HEK293 (cell line): ENCODE data around the gene NRF1.

ENCODE experiments used
- CTCF ChIP-seq: fragments of 450-650 bp; formaldehyde crosslinking; IDR thresholded peaks from 2 replicates; pipeline ENCODE4 v1.5.1; 2016; ENCODE audit warnings: missing biosample characterization, missing genetic modification characterization
- PRDM10 ChIP-seq: fragments of 450-650 bp; formaldehyde crosslinking; IDR thresholded peaks from 2 replicates; pipeline ENCODE4 v1.5.1; 2016; ENCODE audit warnings: missing biosample characterization, missing genetic modification characterization
- SCRT1 ChIP-seq: fragments of 450-650 bp; formaldehyde crosslinking; IDR thresholded peaks from 2 replicates; pipeline ENCODE4 v1.5.1; 2016; ENCODE audit warnings: missing biosample characterization, missing genetic modification characterization, borderline replicate concordance
- TCF7L2 ChIP-seq: IDR thresholded peaks from 2 replicates; pipeline ENCODE4 v1.6.1; 2011; ENCODE audit warnings: low read depth, mild to moderate bottlenecking, inconsistent platforms, low read length, moderate library complexity, borderline replicate concordance
- ZBTB7A ChIP-seq: fragments of 450-650 bp; formaldehyde crosslinking; IDR thresholded peaks from 2 replicates; pipeline ENCODE4 v1.5.1; 2016; ENCODE audit warnings: low read depth, missing biosample characterization, missing genetic modification characterization
- ZFP37 ChIP-seq: fragments of 450-650 bp; formaldehyde crosslinking; IDR thresholded peaks from 2 replicates; pipeline ENCODE4 v1.5.1; 2016; ENCODE audit warnings: missing biosample characterization, missing genetic modification characterization
- ZNF16 ChIP-seq: fragments of 450-650 bp; formaldehyde crosslinking; IDR thresholded peaks from 2 replicates; pipeline ENCODE4 v1.5.1; 2016; ENCODE audit warnings: low read depth, missing biosample characterization, missing genetic modification characterization
- ZNF169 ChIP-seq: fragments of 450-650 bp; formaldehyde crosslinking; IDR thresholded peaks from 2 replicates; pipeline ENCODE4 v1.5.1; 2016; ENCODE audit warnings: missing biosample characterization, missing genetic modification characterization
- ZNF223 ChIP-seq: fragments of 450-650 bp; formaldehyde crosslinking; IDR thresholded peaks from 2 replicates; pipeline ENCODE4 v1.5.1; 2016; ENCODE audit warnings: missing biosample characterization, missing genetic modification characterization
- ZNF24 ChIP-seq: fragments of 450-650 bp; formaldehyde crosslinking; IDR thresholded peaks from 2 replicates; pipeline ENCODE4 v1.5.1; 2016; ENCODE audit warnings: missing biosample characterization, missing genetic modification characterization
- ZNF302 ChIP-seq: fragments of 450-650 bp; formaldehyde crosslinking; IDR thresholded peaks from 2 replicates; pipeline ENCODE4 v1.5.1; 2016; ENCODE audit warnings: missing biosample characterization, missing genetic modification characterization, low read depth
- ZNF311 ChIP-seq: fragments of 450-650 bp; formaldehyde crosslinking; IDR thresholded peaks from 2 replicates; pipeline ENCODE4 v1.5.1; 2017; ENCODE audit warnings: missing biosample characterization, missing genetic modification characterization, borderline replicate concordance
- ZNF350 ChIP-seq: fragments of 450-650 bp; formaldehyde crosslinking; IDR thresholded peaks from 2 replicates; pipeline ENCODE4 v1.5.0; 2017; ENCODE audit warnings: missing biosample characterization, mild to moderate bottlenecking, missing genetic modification characterization
- ZNF37A ChIP-seq: fragments of 450-650 bp; IDR thresholded peaks from 2 replicates; pipeline ENCODE4 v1.5.1; 2018; ENCODE audit warnings: missing biosample characterization, missing genetic modification characterization
- ZNF423 ChIP-seq: fragments of 450-650 bp; formaldehyde crosslinking; IDR thresholded peaks from 2 replicates; pipeline ENCODE4 v1.5.1; 2016; ENCODE audit warnings: missing biosample characterization, missing genetic modification characterization
- ZNF433 ChIP-seq: fragments of 450-650 bp; formaldehyde crosslinking; IDR thresholded peaks from 2 replicates; pipeline ENCODE4 v1.5.1; 2016; ENCODE audit warnings: missing biosample characterization, missing genetic modification characterization, low read depth
- ZNF544 ChIP-seq: fragments of 450-650 bp; formaldehyde crosslinking; IDR thresholded peaks from 2 replicates; pipeline ENCODE4 v1.5.0; 2017; ENCODE audit warnings: missing biosample characterization, missing genetic modification characterization
- ZNF548 ChIP-seq: fragments of 450-650 bp; formaldehyde crosslinking; IDR thresholded peaks from 2 replicates; pipeline ENCODE4 v1.5.1; 2016; ENCODE audit warnings: missing biosample characterization, missing genetic modification characterization
- ZNF670 ChIP-seq: fragments of 450-650 bp; formaldehyde crosslinking; IDR thresholded peaks from 2 replicates; pipeline ENCODE4 v1.5.1; 2016; ENCODE audit warnings: missing biosample characterization, missing genetic modification characterization, low read depth
- ZNF768 ChIP-seq: fragments of 450-650 bp; formaldehyde crosslinking; IDR thresholded peaks from 2 replicates; pipeline ENCODE4 v1.5.1; 2018; ENCODE audit warnings: missing biosample characterization, mild to moderate bottlenecking, missing genetic modification characterization
- ZNF791 ChIP-seq: fragments of 450-650 bp; formaldehyde crosslinking; IDR thresholded peaks from 2 replicates; pipeline ENCODE4 v1.5.1; 2016; ENCODE audit warnings: missing biosample characterization, missing genetic modification characterization
- ZNF837 ChIP-seq: fragments of 450-650 bp; formaldehyde crosslinking; IDR thresholded peaks from 2 replicates; pipeline ENCODE4 v1.5.1; 2016; ENCODE audit warnings: missing biosample characterization, missing genetic modification characterization
- TF ChIP-seq, protein P1 (sequence below): fragments of 450-650 bp; IDR thresholded peaks from 2 replicates; pipeline ENCODE4 v1.5.1; 2018; ENCODE audit warnings: missing biosample characterization, missing genetic modification characterization
- TF ChIP-seq, protein P2 (sequence below): fragments of 450-650 bp; formaldehyde crosslinking; IDR thresholded peaks from 2 replicates; pipeline ENCODE4 v1.5.1; 2016; ENCODE audit warnings: missing biosample characterization, missing genetic modification characterization
- TF ChIP-seq, protein P3 (sequence below): fragments of 450-650 bp; formaldehyde crosslinking; IDR thresholded peaks from 2 replicates; pipeline ENCODE4 v1.5.1; 2016; ENCODE audit warnings: missing biosample characterization, missing genetic modification characterization
- TF ChIP-seq, protein P4 (sequence below): fragments of 450-650 bp; formaldehyde crosslinking; IDR thresholded peaks from 2 replicates; pipeline ENCODE4 v1.5.1; 2016; ENCODE audit warnings: missing biosample characterization, missing genetic modification characterization

NRF1 gene

GRCh38 chr7:129612112-129613015 is 844 bp downstream of the NRF1 start (continued):
- TF ChIP-seq, protein P1, sequence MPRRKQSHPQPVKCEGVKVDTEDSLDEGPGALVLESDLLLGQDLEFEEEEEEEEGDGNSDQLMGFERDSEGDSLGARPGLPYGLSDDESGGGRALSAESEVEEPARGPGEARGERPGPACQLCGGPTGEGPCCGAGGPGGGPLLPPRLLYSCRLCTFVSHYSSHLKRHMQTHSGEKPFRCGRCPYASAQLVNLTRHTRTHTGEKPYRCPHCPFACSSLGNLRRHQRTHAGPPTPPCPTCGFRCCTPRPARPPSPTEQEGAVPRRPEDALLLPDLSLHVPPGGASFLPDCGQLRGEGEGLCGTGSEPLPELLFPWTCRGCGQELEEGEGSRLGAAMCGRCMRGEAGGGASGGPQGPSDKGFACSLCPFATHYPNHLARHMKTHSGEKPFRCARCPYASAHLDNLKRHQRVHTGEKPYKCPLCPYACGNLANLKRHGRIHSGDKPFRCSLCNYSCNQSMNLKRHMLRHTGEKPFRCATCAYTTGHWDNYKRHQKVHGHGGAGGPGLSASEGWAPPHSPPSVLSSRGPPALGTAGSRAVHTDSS, result no peak
- TF ChIP-seq ZNF433 (tag by site-specific recombination) (no peak), CTCF (tag by site-specific recombination) (peak; percentile 47; the same call in 1 of the 2 replicates), SCRT1 (peak; percentile 61), ZNF311 (no peak), ZNF37A (tag by site-specific recombination) (no peak), ZNF670 (tag by site-specific recombination) (no peak), ZNF548 (tag by site-specific recombination) (no peak), ZNF24 (tag by site-specific recombination) (no peak), ZNF791 (tag by site-specific recombination) (no peak), ZFP37 (tag by site-specific recombination) (no peak), ZNF16 (tag by site-specific recombination) (no peak), ZBTB7A (tag by site-specific recombination) (no peak), PRDM10 (tag by site-specific recombination) (peak; percentile 42; the same call in 1 of the 2 replicates), ZNF350 (tag by site-specific recombination) (no peak), ZNF223 (no peak), ZNF423 (tag by site-specific recombination) (no peak), ZNF544 (tag by site-specific recombination) (no peak), ZNF837 (tag by site-specific recombination) (no peak), ZNF768 (tag by site-specific recombination) (no peak), ZNF302 (tag by site-specific recombination) (no peak), ZNF169 (tag by site-specific recombination) (no peak), TCF7L2 (no peak)
- TF ChIP-seq, protein P2, sequence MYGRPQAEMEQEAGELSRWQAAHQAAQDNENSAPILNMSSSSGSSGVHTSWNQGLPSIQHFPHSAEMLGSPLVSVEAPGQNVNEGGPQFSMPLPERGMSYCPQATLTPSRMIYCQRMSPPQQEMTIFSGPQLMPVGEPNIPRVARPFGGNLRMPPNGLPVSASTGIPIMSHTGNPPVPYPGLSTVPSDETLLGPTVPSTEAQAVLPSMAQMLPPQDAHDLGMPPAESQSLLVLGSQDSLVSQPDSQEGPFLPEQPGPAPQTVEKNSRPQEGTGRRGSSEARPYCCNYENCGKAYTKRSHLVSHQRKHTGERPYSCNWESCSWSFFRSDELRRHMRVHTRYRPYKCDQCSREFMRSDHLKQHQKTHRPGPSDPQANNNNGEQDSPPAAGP (tag by site-specific recombination), result no peak
- TF ChIP-seq, protein P3, sequence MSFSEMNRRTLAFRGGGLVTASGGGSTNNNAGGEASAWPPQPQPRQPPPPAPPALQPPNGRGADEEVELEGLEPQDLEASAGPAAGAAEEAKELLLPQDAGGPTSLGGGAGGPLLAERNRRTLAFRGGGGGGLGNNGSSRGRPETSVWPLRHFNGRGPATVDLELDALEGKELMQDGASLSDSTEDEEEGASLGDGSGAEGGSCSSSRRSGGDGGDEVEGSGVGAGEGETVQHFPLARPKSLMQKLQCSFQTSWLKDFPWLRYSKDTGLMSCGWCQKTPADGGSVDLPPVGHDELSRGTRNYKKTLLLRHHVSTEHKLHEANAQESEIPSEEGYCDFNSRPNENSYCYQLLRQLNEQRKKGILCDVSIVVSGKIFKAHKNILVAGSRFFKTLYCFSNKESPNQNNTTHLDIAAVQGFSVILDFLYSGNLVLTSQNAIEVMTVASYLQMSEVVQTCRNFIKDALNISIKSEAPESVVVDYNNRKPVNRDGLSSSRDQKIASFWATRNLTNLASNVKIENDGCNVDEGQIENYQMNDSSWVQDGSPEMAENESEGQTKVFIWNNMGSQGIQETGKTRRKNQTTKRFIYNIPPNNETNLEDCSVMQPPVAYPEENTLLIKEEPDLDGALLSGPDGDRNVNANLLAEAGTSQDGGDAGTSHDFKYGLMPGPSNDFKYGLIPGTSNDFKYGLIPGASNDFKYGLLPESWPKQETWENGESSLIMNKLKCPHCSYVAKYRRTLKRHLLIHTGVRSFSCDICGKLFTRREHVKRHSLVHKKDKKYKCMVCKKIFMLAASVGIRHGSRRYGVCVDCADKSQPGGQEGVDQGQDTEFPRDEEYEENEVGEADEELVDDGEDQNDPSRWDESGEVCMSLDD (tag by site-specific recombination), result no peak
- TF ChIP-seq, protein P4, sequence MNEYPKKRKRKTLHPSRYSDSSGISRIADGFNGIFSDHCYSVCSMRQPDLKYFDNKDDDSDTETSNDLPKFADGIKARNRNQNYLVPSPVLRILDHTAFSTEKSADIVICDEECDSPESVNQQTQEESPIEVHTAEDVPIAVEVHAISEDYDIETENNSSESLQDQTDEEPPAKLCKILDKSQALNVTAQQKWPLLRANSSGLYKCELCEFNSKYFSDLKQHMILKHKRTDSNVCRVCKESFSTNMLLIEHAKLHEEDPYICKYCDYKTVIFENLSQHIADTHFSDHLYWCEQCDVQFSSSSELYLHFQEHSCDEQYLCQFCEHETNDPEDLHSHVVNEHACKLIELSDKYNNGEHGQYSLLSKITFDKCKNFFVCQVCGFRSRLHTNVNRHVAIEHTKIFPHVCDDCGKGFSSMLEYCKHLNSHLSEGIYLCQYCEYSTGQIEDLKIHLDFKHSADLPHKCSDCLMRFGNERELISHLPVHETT (tag by site-specific recombination), result no peak
